GM23338 (cell line): ENCODE measurements around the gene KIF5A. TPM values are rescaled to one million over a fixed set of nuclear protein-coding genes. Genes with fewer than 3 reads are reported as not detected.

ENCODE experiments used
- ATAC-seq: fragments of 200-7000 bp; cut with Tn5 transposase; 3 replicates; pipeline ENCODE4 v1.9.1; 2020
- DNase-seq: peaks from one replicate; pipeline ENCODE4 v3.0.0-alpha.2; 2015; ENCODE audit warnings: low spot score
- H2AFZ ChIP-seq: fragments of 200-600 bp; sonication (generic); 2 replicates; pipeline ENCODE4 v1.8.0; 2016; ENCODE audit warnings: antibody characterized with exemption, mild to moderate bottlenecking, moderate library complexity
- H3F3A ChIP-seq: fragments of 200-600 bp; sonication (generic); replicated peaks from 2 replicates; pipeline ENCODE4 v1.8.0; 2017; ENCODE audit warnings: antibody characterized with exemption, mixed run types, low read depth
- H3K27ac ChIP-seq: fragments of 200-600 bp; sonication (generic); 2 replicates; pipeline ENCODE4 v1.6.1; 2016; ENCODE audit warnings: low read depth
- H3K27me3 ChIP-seq: fragments of 200-600 bp; sonication (generic); 2 replicates; pipeline ENCODE4 v1.8.0; 2016; ENCODE audit warnings: mild to moderate bottlenecking, mixed run types, moderate library complexity; ENCODE audit not compliant: insufficient read depth
- H3K36me3 ChIP-seq: fragments of 200-600 bp; sonication (generic); 2 replicates; pipeline ENCODE4 v1.8.0; 2016; ENCODE audit warnings: mild to moderate bottlenecking; ENCODE audit not compliant: insufficient read depth
- H3K4me1 ChIP-seq: fragments of 200-600 bp; sonication (generic); 2 replicates; pipeline ENCODE4 v1.8.0; 2016; ENCODE audit warnings: mild to moderate bottlenecking, moderate library complexity; ENCODE audit not compliant: insufficient read depth
- H3K4me2 ChIP-seq: fragments of 200-600 bp; sonication (generic); 2 replicates; pipeline ENCODE4 v1.7.1; 2017; ENCODE audit warnings: mixed run types
- H3K4me3 ChIP-seq: fragments of 200-600 bp; sonication (generic); 2 replicates; pipeline ENCODE4 v1.6.1; 2016; ENCODE audit warnings: mixed run types
- H3K79me2 ChIP-seq: fragments of 200-600 bp; sonication (generic); replicated peaks from 2 replicates; pipeline ENCODE4 v1.8.0; 2017; ENCODE audit warnings: mild to moderate bottlenecking; ENCODE audit not compliant: insufficient read depth
- H3K9me2 ChIP-seq: fragments of 200-600 bp; sonication (generic); 2 replicates; pipeline ENCODE4 v1.8.0; 2017; ENCODE audit not compliant: insufficient read depth
- H4K20me1 ChIP-seq: fragments of 200-600 bp; sonication (generic); replicated peaks from 2 replicates; pipeline ENCODE4 v1.8.0; 2017; ENCODE audit warnings: mild to moderate bottlenecking; ENCODE audit not compliant: insufficient read depth
- H3K27ac Mint-ChIP-seq: 2 replicates; pipeline ENCODE4 v1.8.0; 2020; ENCODE audit warnings: inconsistent platforms, mild to moderate bottlenecking, moderate library complexity, mixed read lengths
- H3K27me3 Mint-ChIP-seq: 3 replicates; pipeline ENCODE4 v1.8.0; 2022; ENCODE audit warnings: low read depth, mild to moderate bottlenecking, moderate library complexity, mixed read lengths, inconsistent platforms; ENCODE audit not compliant: insufficient read depth, poor library complexity
- H3K36me3 Mint-ChIP-seq: 3 replicates; pipeline ENCODE4 v1.8.0; 2021; ENCODE audit warnings: low read depth, mild to moderate bottlenecking, inconsistent platforms, moderate library complexity, mixed read lengths
- H3K4me1 Mint-ChIP-seq: 3 replicates; pipeline ENCODE4 v1.8.0; 2020; ENCODE audit warnings: mild to moderate bottlenecking, inconsistent platforms, mixed read lengths
- H3K4me3 Mint-ChIP-seq: 3 replicates; pipeline ENCODE4 v1.8.0; 2021; ENCODE audit warnings: moderate library complexity, mild to moderate bottlenecking, inconsistent platforms, mixed read lengths
- H3K9me3 Mint-ChIP-seq: 3 replicates; pipeline ENCODE4 v1.8.0; 2020; ENCODE audit warnings: moderate library complexity, mild to moderate bottlenecking, inconsistent platforms, mixed read lengths
- CREB1 ChIP-seq: fragments of 250-450 bp; sonication (Bioruptor Pico); IDR thresholded peaks from 2 replicates; pipeline ENCODE4 v1.5.0; 2020; ENCODE audit warnings: low read depth, mild to moderate bottlenecking, moderate library complexity
- EZH2 ChIP-seq: fragments of 200-600 bp; sonication (generic); IDR thresholded peaks from one replicate; pipeline ENCODE4 v1.8.0; 2017; ENCODE audit warnings: antibody characterized with exemption, mild to moderate bottlenecking, low read depth; ENCODE audit not compliant: unreplicated experiment
- JUNB ChIP-seq: IDR thresholded peaks from one replicate; pipeline ENCODE4 v1.6.1; 2016; ENCODE audit warnings: antibody characterized with exemption; ENCODE audit not compliant: unreplicated experiment
- NANOG ChIP-seq: IDR thresholded peaks from 2 replicates; pipeline ENCODE4 v1.6.1; 2016; ENCODE audit warnings: antibody characterized with exemption, borderline replicate concordance
- STAT1 ChIP-seq: IDR thresholded peaks from one replicate; pipeline ENCODE4 v1.6.1; 2016; ENCODE audit warnings: antibody characterized with exemption; ENCODE audit not compliant: unreplicated experiment
- ZNF114 ChIP-seq: fragments of 250-450 bp; sonication (Bioruptor Pico); IDR thresholded peaks from 2 replicates; pipeline ENCODE4 v1.5.0; 2020; ENCODE audit warnings: mild to moderate bottlenecking, moderate library complexity
- polyA plus RNA-seq: library from polyadenylated mRNA; unstranded; fragments of >200 nt; fragmentation: Nextera tagmentation; extraction: Ambion mirVana; gene quantifications from 2 replicates; pipeline ENCODE4 v1.2.1, GENCODE V29; 2016
- total RNA-seq: library from RNA; depleted of rRNA; stranded (reverse); fragments of >200 nt; shearing (Covaris generic); gene quantifications from 2 replicates; pipeline ENCODE4 v1.2.3, GENCODE V29; 2014
- TF ChIP-seq, protein P1 (sequence below), 2 experiments: fragments of 200-600 bp in 1 of 2; sonication (generic) in 1 of 2; conservative IDR thresholded peaks; 2 replicates each; pipeline versions ENCODE4 v1.5.1 to v1.6.1; 2016 to 2017; ENCODE audit warnings: antibody characterized with exemption in 2 of 2, low read depth in 2 of 2, mild to moderate bottlenecking in 2 of 2, moderate library complexity in 1 of 2
- TF ChIP-seq, protein P2 (sequence below): fragments of 250-450 bp; sonication (Bioruptor Pico); IDR thresholded peaks from 2 replicates; pipeline ENCODE4 v1.5.0; 2020; ENCODE audit warnings: mild to moderate bottlenecking, moderate library complexity
- TF ChIP-seq, protein P3 (sequence below): IDR thresholded peaks from 2 replicates; pipeline ENCODE4 v1.6.1; 2016; ENCODE audit warnings: antibody characterized with exemption
- TF ChIP-seq, protein P4 (sequence below): IDR thresholded peaks from one replicate; pipeline ENCODE4 v1.6.1; 2018; ENCODE audit warnings: antibody characterized with exemption; ENCODE audit not compliant: unreplicated experiment

The KIF5A gene
- total and polyA plus RNA-seq, 2 experiments from 2014 or later = 11.1 to 21.3 TPM

DNA sequence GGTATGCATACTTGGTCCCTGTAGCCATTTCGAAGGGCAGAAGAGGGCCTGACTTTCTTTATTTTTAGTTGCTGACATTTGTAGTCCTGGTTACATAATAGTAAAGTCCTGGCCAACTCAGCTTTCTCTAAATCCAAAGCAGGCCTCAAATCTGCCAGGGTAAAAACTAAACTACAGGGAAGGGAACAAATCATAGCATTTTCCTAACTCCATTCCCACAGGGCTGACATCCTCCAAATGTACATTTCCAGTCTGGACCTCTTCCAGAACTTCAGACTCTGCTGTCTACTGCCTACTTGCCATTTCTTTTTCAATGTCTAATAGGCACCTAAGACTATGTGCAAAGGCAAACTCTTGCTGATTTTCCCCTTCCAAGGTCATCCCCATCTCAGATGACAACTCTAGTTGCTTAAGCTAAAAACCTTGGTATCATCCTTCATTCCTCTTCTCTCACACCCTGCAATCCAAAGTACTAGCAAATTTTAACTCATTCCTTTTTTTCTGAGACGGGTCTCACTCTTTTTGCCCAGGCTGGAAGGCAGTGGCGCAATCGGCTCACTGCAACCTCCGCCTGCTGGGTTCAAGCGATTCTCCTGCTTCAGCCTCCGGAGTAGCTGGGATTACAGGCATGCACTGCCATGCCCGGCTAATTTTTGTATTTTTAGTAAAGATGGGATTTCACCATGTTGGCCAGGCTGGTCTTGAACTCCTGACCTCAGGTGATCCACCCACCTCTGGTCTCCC, 31.5 kb upstream of the KIF5A start (continued):
- TF ChIP-seq EZH2 (no peak), ZNF114 (CRISPR knock-in tag) (no peak)

DNA sequence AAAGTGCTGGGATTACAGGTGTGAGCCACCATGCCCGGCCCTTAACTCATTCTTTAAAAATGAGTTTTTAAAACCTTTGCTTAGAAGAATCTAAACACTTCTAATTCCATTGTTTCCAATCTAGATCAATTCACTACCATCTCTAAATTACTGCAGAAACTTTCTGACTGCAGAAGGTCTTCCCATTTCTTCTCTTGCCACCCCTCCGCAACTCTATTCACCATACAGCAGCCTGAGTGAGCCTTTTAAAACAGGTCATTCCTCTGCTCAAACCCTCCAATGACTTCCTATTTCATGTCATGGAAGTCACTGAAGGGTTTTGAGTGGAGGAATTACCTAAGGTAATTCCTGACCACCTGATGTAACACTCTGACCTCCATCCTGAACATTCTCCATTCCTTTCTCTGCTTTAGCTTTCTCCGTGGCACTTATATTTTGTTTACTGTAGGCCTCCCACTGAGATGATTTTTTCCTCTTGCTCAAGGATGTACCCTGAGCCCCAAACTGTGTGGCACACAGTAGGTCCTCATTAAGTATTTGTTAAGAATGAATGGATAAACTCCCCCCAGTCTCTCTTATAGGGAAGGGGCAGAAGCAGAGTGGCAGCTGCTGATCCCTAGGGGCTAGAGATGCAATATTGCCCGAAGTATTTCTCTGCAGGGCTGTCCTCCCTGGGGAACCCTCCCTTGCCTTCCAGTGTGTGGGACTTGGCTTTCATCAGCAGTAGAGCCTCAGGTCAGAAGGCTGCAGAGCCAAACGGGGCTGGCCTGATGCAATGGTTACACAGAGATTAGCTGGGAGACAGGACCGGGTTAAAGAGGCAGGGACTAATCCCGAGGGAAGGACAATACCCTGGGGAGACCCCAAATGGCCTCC, 30.7 kb upstream of the KIF5A start:
- ATAC-seq (peak; percentile 4), DNase-seq (peak; percentile 49)
- no peak overlapping the region for H2AFZ ChIP-seq
- peak overlapping the region; percentile 99 for H3K4me2 ChIP-seq
- no peaks in the 10 kb centered on the region for H3K9me2 ChIP-seq
- no peaks in the 10 kb centered on the region for H3K27me3 ChIP-seq
- H3K79me2 ChIP-seq = peaks cover 29% of the 10 kb centered on the region
- Mint-ChIP-seq H3K4me3 (peak overlapping the region; percentile 83), H3K9me3 (no peaks in the 10 kb centered on the region; the same call in 2 of the 3 replicates), H3K27me3 (peaks cover 43% of the 10 kb centered on the region), H3K36me3 (peaks cover 54% of the 10 kb centered on the region), H3K27ac (peak overlapping the region; percentile 99), H3K4me1 (peaks cover 44% of the 10 kb centered on the region)
- peaks cover 82% of the 10 kb centered on the region for H3F3A ChIP-seq
- peaks cover 35% of the 10 kb centered on the region for H3K4me1 ChIP-seq
- peaks cover 37% of the 10 kb centered on the region for H3K36me3 ChIP-seq
- H4K20me1 ChIP-seq = peaks cover 35% of the 10 kb centered on the region
- peak overlapping the region; percentile 77 for H3K4me3 ChIP-seq
- peak overlapping the region; percentile 98 for H3K27ac ChIP-seq
- TF ChIP-seq, protein P1, sequence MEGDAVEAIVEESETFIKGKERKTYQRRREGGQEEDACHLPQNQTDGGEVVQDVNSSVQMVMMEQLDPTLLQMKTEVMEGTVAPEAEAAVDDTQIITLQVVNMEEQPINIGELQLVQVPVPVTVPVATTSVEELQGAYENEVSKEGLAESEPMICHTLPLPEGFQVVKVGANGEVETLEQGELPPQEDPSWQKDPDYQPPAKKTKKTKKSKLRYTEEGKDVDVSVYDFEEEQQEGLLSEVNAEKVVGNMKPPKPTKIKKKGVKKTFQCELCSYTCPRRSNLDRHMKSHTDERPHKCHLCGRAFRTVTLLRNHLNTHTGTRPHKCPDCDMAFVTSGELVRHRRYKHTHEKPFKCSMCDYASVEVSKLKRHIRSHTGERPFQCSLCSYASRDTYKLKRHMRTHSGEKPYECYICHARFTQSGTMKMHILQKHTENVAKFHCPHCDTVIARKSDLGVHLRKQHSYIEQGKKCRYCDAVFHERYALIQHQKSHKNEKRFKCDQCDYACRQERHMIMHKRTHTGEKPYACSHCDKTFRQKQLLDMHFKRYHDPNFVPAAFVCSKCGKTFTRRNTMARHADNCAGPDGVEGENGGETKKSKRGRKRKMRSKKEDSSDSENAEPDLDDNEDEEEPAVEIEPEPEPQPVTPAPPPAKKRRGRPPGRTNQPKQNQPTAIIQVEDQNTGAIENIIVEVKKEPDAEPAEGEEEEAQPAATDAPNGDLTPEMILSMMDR (conservative IDR thresholded peaks at IDR 0.05; ENCODE audit: low read depth in 2 of 2) = no peak
- TF ChIP-seq, protein P2, sequence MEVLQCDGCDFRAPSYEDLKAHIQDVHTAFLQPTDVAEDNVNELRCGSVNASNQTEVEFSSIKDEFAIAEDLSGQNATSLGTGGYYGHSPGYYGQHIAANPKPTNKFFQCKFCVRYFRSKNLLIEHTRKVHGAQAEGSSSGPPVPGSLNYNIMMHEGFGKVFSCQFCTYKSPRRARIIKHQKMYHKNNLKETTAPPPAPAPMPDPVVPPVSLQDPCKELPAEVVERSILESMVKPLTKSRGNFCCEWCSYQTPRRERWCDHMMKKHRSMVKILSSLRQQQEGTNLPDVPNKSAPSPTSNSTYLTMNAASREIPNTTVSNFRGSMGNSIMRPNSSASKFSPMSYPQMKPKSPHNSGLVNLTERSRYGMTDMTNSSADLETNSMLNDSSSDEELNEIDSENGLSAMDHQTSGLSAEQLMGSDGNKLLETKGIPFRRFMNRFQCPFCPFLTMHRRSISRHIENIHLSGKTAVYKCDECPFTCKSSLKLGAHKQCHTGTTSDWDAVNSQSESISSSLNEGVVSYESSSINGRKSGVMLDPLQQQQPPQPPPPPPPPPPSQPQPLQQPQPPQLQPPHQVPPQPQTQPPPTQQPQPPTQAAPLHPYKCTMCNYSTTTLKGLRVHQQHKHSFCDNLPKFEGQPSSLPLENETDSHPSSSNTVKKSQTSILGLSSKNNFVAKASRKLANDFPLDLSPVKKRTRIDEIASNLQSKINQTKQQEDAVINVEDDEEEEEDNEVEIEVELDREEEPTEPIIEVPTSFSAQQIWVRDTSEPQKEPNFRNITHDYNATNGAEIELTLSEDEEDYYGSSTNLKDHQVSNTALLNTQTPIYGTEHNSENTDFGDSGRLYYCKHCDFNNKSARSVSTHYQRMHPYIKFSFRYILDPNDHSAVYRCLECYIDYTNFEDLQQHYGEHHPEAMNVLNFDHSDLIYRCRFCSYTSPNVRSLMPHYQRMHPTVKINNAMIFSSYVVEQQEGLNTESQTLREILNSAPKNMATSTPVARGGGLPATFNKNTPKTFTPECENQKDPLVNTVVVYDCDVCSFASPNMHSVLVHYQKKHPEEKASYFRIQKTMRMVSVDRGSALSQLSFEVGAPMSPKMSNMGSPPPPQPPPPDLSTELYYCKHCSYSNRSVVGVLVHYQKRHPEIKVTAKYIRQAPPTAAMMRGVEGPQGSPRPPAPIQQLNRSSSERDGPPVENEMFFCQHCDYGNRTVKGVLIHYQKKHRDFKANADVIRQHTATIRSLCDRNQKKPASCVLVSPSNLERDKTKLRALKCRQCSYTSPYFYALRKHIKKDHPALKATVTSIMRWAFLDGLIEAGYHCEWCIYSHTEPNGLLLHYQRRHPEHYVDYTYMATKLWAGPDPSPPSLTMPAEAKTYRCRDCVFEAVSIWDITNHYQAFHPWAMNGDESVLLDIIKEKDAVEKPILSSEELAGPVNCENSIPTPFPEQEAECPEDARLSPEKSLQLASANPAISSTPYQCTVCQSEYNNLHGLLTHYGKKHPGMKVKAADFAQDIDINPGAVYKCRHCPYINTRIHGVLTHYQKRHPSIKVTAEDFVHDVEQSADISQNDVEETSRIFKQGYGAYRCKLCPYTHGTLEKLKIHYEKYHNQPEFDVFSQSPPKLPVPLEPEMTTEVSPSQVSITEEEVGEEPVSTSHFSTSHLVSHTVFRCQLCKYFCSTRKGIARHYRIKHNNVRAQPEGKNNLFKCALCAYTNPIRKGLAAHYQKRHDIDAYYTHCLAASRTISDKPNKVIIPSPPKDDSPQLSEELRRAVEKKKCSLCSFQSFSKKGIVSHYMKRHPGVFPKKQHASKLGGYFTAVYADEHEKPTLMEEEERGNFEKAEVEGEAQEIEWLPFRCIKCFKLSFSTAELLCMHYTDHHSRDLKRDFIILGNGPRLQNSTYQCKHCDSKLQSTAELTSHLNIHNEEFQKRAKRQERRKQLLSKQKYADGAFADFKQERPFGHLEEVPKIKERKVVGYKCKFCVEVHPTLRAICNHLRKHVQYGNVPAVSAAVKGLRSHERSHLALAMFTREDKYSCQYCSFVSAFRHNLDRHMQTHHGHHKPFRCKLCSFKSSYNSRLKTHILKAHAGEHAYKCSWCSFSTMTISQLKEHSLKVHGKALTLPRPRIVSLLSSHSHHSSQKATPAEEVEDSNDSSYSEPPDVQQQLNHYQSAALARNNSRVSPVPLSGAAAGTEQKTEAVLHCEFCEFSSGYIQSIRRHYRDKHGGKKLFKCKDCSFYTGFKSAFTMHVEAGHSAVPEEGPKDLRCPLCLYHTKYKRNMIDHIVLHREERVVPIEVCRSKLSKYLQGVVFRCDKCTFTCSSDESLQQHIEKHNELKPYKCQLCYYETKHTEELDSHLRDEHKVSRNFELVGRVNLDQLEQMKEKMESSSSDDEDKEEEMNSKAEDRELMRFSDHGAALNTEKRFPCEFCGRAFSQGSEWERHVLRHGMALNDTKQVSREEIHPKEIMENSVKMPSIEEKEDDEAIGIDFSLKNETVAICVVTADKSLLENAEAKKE (CRISPR knock-in tag) = no peak
- TF ChIP-seq, protein P3, sequence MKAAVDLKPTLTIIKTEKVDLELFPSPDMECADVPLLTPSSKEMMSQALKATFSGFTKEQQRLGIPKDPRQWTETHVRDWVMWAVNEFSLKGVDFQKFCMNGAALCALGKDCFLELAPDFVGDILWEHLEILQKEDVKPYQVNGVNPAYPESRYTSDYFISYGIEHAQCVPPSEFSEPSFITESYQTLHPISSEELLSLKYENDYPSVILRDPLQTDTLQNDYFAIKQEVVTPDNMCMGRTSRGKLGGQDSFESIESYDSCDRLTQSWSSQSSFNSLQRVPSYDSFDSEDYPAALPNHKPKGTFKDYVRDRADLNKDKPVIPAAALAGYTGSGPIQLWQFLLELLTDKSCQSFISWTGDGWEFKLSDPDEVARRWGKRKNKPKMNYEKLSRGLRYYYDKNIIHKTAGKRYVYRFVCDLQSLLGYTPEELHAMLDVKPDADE = no peak
- TF ChIP-seq JUNB (no peak), STAT1 (no peak), CREB1 (CRISPR knock-in tag) (no peak), NANOG (no peak)
- TF ChIP-seq, protein P4, sequence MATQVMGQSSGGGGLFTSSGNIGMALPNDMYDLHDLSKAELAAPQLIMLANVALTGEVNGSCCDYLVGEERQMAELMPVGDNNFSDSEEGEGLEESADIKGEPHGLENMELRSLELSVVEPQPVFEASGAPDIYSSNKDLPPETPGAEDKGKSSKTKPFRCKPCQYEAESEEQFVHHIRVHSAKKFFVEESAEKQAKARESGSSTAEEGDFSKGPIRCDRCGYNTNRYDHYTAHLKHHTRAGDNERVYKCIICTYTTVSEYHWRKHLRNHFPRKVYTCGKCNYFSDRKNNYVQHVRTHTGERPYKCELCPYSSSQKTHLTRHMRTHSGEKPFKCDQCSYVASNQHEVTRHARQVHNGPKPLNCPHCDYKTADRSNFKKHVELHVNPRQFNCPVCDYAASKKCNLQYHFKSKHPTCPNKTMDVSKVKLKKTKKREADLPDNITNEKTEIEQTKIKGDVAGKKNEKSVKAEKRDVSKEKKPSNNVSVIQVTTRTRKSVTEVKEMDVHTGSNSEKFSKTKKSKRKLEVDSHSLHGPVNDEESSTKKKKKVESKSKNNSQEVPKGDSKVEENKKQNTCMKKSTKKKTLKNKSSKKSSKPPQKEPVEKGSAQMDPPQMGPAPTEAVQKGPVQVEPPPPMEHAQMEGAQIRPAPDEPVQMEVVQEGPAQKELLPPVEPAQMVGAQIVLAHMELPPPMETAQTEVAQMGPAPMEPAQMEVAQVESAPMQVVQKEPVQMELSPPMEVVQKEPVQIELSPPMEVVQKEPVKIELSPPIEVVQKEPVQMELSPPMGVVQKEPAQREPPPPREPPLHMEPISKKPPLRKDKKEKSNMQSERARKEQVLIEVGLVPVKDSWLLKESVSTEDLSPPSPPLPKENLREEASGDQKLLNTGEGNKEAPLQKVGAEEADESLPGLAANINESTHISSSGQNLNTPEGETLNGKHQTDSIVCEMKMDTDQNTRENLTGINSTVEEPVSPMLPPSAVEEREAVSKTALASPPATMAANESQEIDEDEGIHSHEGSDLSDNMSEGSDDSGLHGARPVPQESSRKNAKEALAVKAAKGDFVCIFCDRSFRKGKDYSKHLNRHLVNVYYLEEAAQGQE = no peak
